Measurements from ENCODE around the gene UQCR10.

Gene UQCR10

GRCh38 chr22:29803190-29803589, 36.0 kb downstream of the UQCR10 start:
- peaks cover 33 to 40% (median 38%) of the 10 kb centered on the region in 10 experiments for H3K4me1 ChIP-seq
- TF ChIP-seq Cebpa-rat (IDR thresholded peaks at IDR 0.05), result no peak
- H3K4me2 ChIP-seq, result no peak overlapping the region
- H4K20me1 ChIP-seq, result peaks cover 0 to 14% (median 0%) of the 10 kb centered on the region in 11 experiments; a peak in 8 of 22 replicates
- H3K36me3 ChIP-seq, result peaks cover 84 to 96% (median 89%) of the 10 kb centered on the region in 11 experiments
- no peak overlapping the region for H3K9ac ChIP-seq
- H3K27ac ChIP-seq, result no peak overlapping the region
- no peaks in the 10 kb centered on the region for H3K27me3 ChIP-seq
- no peaks in the 10 kb centered on the region for H3K9me3 ChIP-seq (replicated peaks in 1 of 11)
- H3K4me3 ChIP-seq, result no peak overlapping the region

- Histone ChIP-seq H3K9ac (no peak overlapping the region), H3K4me2 (no peak overlapping the region), H3K27me3 (no peaks in the 10 kb centered on the region), H3K27ac (no peak overlapping the region), H3K4me1 (peaks cover 15 to 22% (median 21%) of the 10 kb centered on the region in 10 experiments), H3K9me3 (replicated peaks in 1 of 11) (no peaks in the 10 kb centered on the region), H4K20me1 (peaks cover 0 to 12% (median 0%) of the 10 kb centered on the region in 11 experiments; a peak in 5 of 22 replicates), H3K4me3 (no peak overlapping the region), H3K36me3 (peaks cover 95 to 100% (median 99%) of the 10 kb centered on the region in 11 experiments)
- no peak for TF ChIP-seq Cebpa-rat (IDR thresholded peaks at IDR 0.05)
Observed at GRCh38 chr22:29804985-29805384, 37.8 kb downstream of the UQCR10 start.

- Histone ChIP-seq H3K9ac (no peak overlapping the region), H4K20me1 (peaks cover 0 to 12% (median 0%) of the 10 kb centered on the region in 11 experiments; a peak in 5 of 22 replicates), H3K4me3 (no peak overlapping the region), H3K36me3 (peaks cover 95 to 100% (median 99%) of the 10 kb centered on the region in 11 experiments), H3K9me3 (replicated peaks in 1 of 11) (no peaks in the 10 kb centered on the region), H3K4me1 (peaks cover 3 to 10% (median 8%) of the 10 kb centered on the region in 10 experiments; a peak in 18 of 20 replicates), H3K27ac (no peak overlapping the region), H3K27me3 (no peaks in the 10 kb centered on the region), H3K4me2 (no peak overlapping the region)
- TF ChIP-seq Cebpa-rat (IDR thresholded peaks at IDR 0.05), result no peak
Observed at GRCh38 chr22:29806196-29806595, 39.0 kb downstream of the UQCR10 start.

- H3K27me3 ChIP-seq, result no peaks in the 10 kb centered on the region
- peaks cover 97 to 100% (median 99%) of the 10 kb centered on the region in 11 experiments for H3K36me3 ChIP-seq
- H4K20me1 ChIP-seq, result peaks cover 0 to 6% (median 0%) of the 10 kb centered on the region in 11 experiments; a peak in 4 of 22 replicates
- no peaks in the 10 kb centered on the region for H3K9me3 ChIP-seq (replicated peaks in 1 of 11)
- H3K27ac ChIP-seq, result no peak overlapping the region
- H3K4me2 ChIP-seq, result no peak overlapping the region
- no peak overlapping the region for H3K4me3 ChIP-seq
- no peaks in the 10 kb centered on the region for H3K4me1 ChIP-seq
- no peak for TF ChIP-seq Cebpa-rat (IDR thresholded peaks at IDR 0.05)
- no peak overlapping the region for H3K9ac ChIP-seq
Observed at GRCh38 chr22:29810216-29810615, 43.0 kb downstream of the UQCR10 start.

GRCh38 chr22:29811377-29811776, 44.2 kb downstream of the UQCR10 start:
- no peak overlapping the region for H3K27ac ChIP-seq
- no peak overlapping the region for H3K4me2 ChIP-seq
- H3K9me3 ChIP-seq (replicated peaks in 1 of 11), result no peaks in the 10 kb centered on the region
- peaks cover 0 to 6% (median 0%) of the 10 kb centered on the region in 11 experiments; a peak in 2 of 22 replicates for H4K20me1 ChIP-seq
- H3K4me1 ChIP-seq, result no peaks in the 10 kb centered on the region
- H3K27me3 ChIP-seq, result no peaks in the 10 kb centered on the region
- H3K9ac ChIP-seq, result no peak overlapping the region
- no peak for TF ChIP-seq Cebpa-rat (IDR thresholded peaks at IDR 0.05)
- no peak overlapping the region for H3K4me3 ChIP-seq
- peaks cover 97 to 100% (median 99%) of the 10 kb centered on the region in 11 experiments for H3K36me3 ChIP-seq

GRCh38 chr22:29813126-29813525, 46.0 kb downstream of the UQCR10 start:
- no peak for TF ChIP-seq Cebpa-rat (IDR thresholded peaks at IDR 0.05)
- Histone ChIP-seq H4K20me1 (0 out of 22 replicates have a peak, but pooled peaks cover 0 to 6% (median 0%) of the 10 kb centered on the region in 11 experiments), H3K4me3 (no peak overlapping the region), H3K4me1 (no peaks in the 10 kb centered on the region), H3K27ac (no peak overlapping the region), H3K4me2 (no peak overlapping the region), H3K36me3 (peaks cover 94 to 99% (median 98%) of the 10 kb centered on the region in 11 experiments), H3K27me3 (no peaks in the 10 kb centered on the region), H3K9ac (no peak overlapping the region), H3K9me3 (replicated peaks in 1 of 11) (no peaks in the 10 kb centered on the region)

GRCh38 chr22:29813563-29813962, 46.4 kb downstream of the UQCR10 start:
- H3K4me1 ChIP-seq, result no peaks in the 10 kb centered on the region
- no peak overlapping the region for H3K27ac ChIP-seq
- no peak for TF ChIP-seq Cebpa-rat (IDR thresholded peaks at IDR 0.05)
- H4K20me1 ChIP-seq, result 0 out of 22 replicates have a peak, but pooled peaks cover 0 to 6% (median 0%) of the 10 kb centered on the region in 11 experiments
- H3K27me3 ChIP-seq, result no peaks in the 10 kb centered on the region
- no peak overlapping the region for H3K9ac ChIP-seq
- H3K4me2 ChIP-seq, result no peak overlapping the region
- H3K4me3 ChIP-seq, result no peak overlapping the region
- peaks cover 93 to 99% (median 98%) of the 10 kb centered on the region in 11 experiments for H3K36me3 ChIP-seq
- H3K9me3 ChIP-seq (replicated peaks in 1 of 11), result no peaks in the 10 kb centered on the region

- Histone ChIP-seq H3K36me3 (peaks cover 94 to 99% (median 98%) of the 10 kb centered on the region in 11 experiments), H3K9ac (no peak overlapping the region), H3K9me3 (replicated peaks in 1 of 11) (no peaks in the 10 kb centered on the region), H4K20me1 (0 out of 22 replicates have a peak, but pooled peaks cover 0 to 6% (median 0%) of the 10 kb centered on the region in 11 experiments), H3K27ac (no peak overlapping the region), H3K4me3 (no peak overlapping the region), H3K27me3 (no peaks in the 10 kb centered on the region), H3K4me2 (no peak overlapping the region), H3K4me1 (no peaks in the 10 kb centered on the region)
- no peak for TF ChIP-seq Cebpa-rat (IDR thresholded peaks at IDR 0.05)
Observed at GRCh38 chr22:29814003-29814402, 46.8 kb downstream of the UQCR10 start.

- no peak overlapping the region for H3K27ac ChIP-seq
- peaks cover 0 to 9% (median 0%) of the 10 kb centered on the region in 10 experiments; a peak in 7 of 20 replicates for H3K4me1 ChIP-seq
- H4K20me1 ChIP-seq, result 0 out of 22 replicates have a peak, but pooled peaks cover 0 to 6% (median 0%) of the 10 kb centered on the region in 11 experiments
- H3K9me3 ChIP-seq (replicated peaks in 1 of 11), result no peaks in the 10 kb centered on the region
- peaks cover 90 to 100% (median 99%) of the 10 kb centered on the region in 11 experiments for H3K36me3 ChIP-seq
- H3K27me3 ChIP-seq, result no peaks in the 10 kb centered on the region
- no peak overlapping the region for H3K4me3 ChIP-seq
- no peak overlapping the region for H3K4me2 ChIP-seq
- no peak for TF ChIP-seq Cebpa-rat (IDR thresholded peaks at IDR 0.05)
- no peak overlapping the region for H3K9ac ChIP-seq
Observed at GRCh38 chr22:29815580-29815979, 48.4 kb downstream of the UQCR10 start.

- H3K4me2 ChIP-seq, result no peak overlapping the region
Observed at GRCh38 chr22:29816128-29816527, 49.0 kb downstream of the UQCR10 start.

More at GRCh38 chr22:29816128-29816527, 49.0 kb downstream of the UQCR10 start:
- no peaks in the 10 kb centered on the region for H3K9me3 ChIP-seq (replicated peaks in 1 of 11)
- no peaks in the 10 kb centered on the region for H3K27me3 ChIP-seq
- H3K9ac ChIP-seq, result no peak overlapping the region
- H3K36me3 ChIP-seq, result peaks cover 84 to 99% (median 96%) of the 10 kb centered on the region in 11 experiments
- no peak for TF ChIP-seq Cebpa-rat (IDR thresholded peaks at IDR 0.05)
- H3K27ac ChIP-seq, result no peak overlapping the region
- H3K4me1 ChIP-seq, result peaks cover 0 to 14% (median 3%) of the 10 kb centered on the region in 10 experiments; a peak in 11 of 20 replicates
- H4K20me1 ChIP-seq, result peaks cover 0 to 6% (median 0%) of the 10 kb centered on the region in 11 experiments; a peak in 2 of 22 replicates
- H3K4me3 ChIP-seq, result no peak overlapping the region
